Pancreas (tissue), 10 donors: ENCODE results near the gene SLC44A2. TPM values are rescaled to one million over a fixed set of nuclear protein-coding genes. Genes with fewer than 3 reads are reported as not detected.
A peak's percentile ranks its signal among the peaks of the same experiment; 100 is the strongest.

Source experiments
- ATAC-seq, 4 donors: fragments of 200-7000 bp; cut with Tn5 transposase; one replicate each; pipeline versions ENCODE4 v1.8.0 to v1.9.1; 2020; ENCODE audit warnings: mild to moderate bottlenecking in 4 of 4, moderate library complexity in 4 of 4
- DNase-seq, 6 donors: peaks; one replicate each; pipeline ENCODE4 v3.0.0-alpha.2; 2020
- FAIRE-seq: peaks from 2 replicates; lab custom pipeline; 2012; peaks lifted over from hg19 to GRCh38; lab: Jason Lieb, UNC
- H3K27ac ChIP-seq, 4 donors: fragments of 200-600 bp; sonication (generic); 1 replicate in 3 of 4; 2 replicates in 1 of 4; pipeline versions ENCODE4 v1.5.0 to v1.8.0; 2020
- H3K27me3 ChIP-seq, 4 donors: fragments of 200-600 bp; one replicate each; pipeline ENCODE4 v1.8.0; 2021
- H3K36me3 ChIP-seq, 3 donors: fragments of 200-600 bp; sonication (generic) in 1 of 3; one replicate each; pipeline versions ENCODE4 v1.5.0 to v1.8.0; 2020 to 2021
- H3K4me1 ChIP-seq, 3 donors: fragments of 200-600 bp; one replicate each; pipeline ENCODE4 v1.8.0; 2021
- H3K4me3 ChIP-seq, 4 donors: fragments of 200-600 bp; sonication (generic) in 2 of 4; one replicate each; pipeline versions ENCODE4 v1.5.0 to v1.8.0; 2020 to 2021
- H3K9me3 ChIP-seq, 4 donors: fragments of 200-600 bp; one replicate each; pipeline ENCODE4 v1.8.0; 2021
- CTCF ChIP-seq, 4 donors: fragments of 200-600 bp; sonication (generic) in 3 of 4; IDR thresholded peaks; one replicate each; pipeline versions ENCODE4 v1.5.0 to v1.8.0; 2021; ENCODE audit warnings: antibody characterized with exemption in 4 of 4
- WGBS, 2 donors: extraction: QIAGEN DNeasy Blood & Tissue Kit; methylation state at CpG; one replicate each; pipeline ENCODE4 v1.1.7; 2013; 5-methylcytosine and 5-hydroxymethylcytosine counted together
- intact Hi-C, 3 donors: fragments of 100-400 bp; cut with DNase I; formaldehyde crosslinking; loops; one replicate each; pipeline versions ENCODE4 v1.11.1 to v1.14.2; 2022
- polyA plus RNA-seq, 2 donors: library from polyadenylated mRNA; stranded (reverse); fragments of 200-250 nt; gene quantifications; one replicate each; pipeline ENCODE4 v1.2.3, GENCODE V29; 2013
- total RNA-seq, 6 donors: library from RNA; stranded (reverse); fragmentation: NEBNext Ultra II Directional in 4 of 6; extraction: Animal tissue kit (Norgen Biotek cat#: 25700) in 4 of 6; gene quantifications; one replicate each; pipeline versions ENCODE4 v1.2.1 to v1.2.4, GENCODE V29; 2021 to 2023
- donor health status: healthy with polysubstance abuse.
- donor health status: DM: no; HTN: no; CAD: no; lungs with moderate emphysema.
- donor health status: DM: no; HTN: no; CAD: no.
- donor health status: control.
- donor health status: control.
- donor health status: Bipolar disorder and iron deficiency.
- donor health status: DM: yes; HTN: yes; CAD: no.
- donor health status: DM: no; HTN: no; CAD: no.
- donor health status: DM: no; HTN: no; CAD: no.
- donor health status: DM: yes; HTN: yes; CAD: no.

Gene SLC44A2
- total and polyA plus RNA-seq, 8 donors, result 32.7 to 69.0 (median 48.4) TPM

GRCh38 chr19:10583036-10583776 is 42.1 kb upstream of the SLC44A2 start:
- intact Hi-C loops, result loop anchor here in 2 of 3 donors (2.0 to 5.0 kb wide), 2 partner anchors 59 to 64 kb away; no protein-coding TSS in a partner anchor
- Histone ChIP-seq H3K4me3 (no peak overlapping the region), H3K4me1 (no peaks in the 10 kb centered on the region), H3K27ac (no peak overlapping the region), H3K27me3 (no peaks in the 10 kb centered on the region), H3K36me3 (no peaks in the 10 kb centered on the region), H3K9me3 (no peaks in the 10 kb centered on the region)
- no peak for DNase-seq
- TF ChIP-seq CTCF (IDR thresholded peaks at IDR 0.05), result no peak
- ATAC-seq, result no peak
- FAIRE-seq, result no peak
- 78 to 81% methylated on average over 9 of the region's 9 CpGs for WGBS, 2 donors

GRCh38 chr19:10586396-10586795 is 39.0 kb upstream of the SLC44A2 start:
- H3K36me3 ChIP-seq, result no peaks in the 10 kb centered on the region
- H3K4me1 ChIP-seq, result no peaks in the 10 kb centered on the region
- intact Hi-C loops, result no loop called here
- no peaks in the 10 kb centered on the region for H3K27me3 ChIP-seq
- ATAC-seq, result peak; percentile 18 to 48 (median 28)
- no peaks in the 10 kb centered on the region for H3K9me3 ChIP-seq
- peak overlapping the region; percentile 35 to 70 (median 62) for H3K4me3 ChIP-seq
- WGBS, 2 donors, result 19 to 24% methylated on average over 6 of the region's 6 CpGs
- H3K27ac ChIP-seq, result no peak overlapping the region
- DNase-seq, result no peak
- no peak for TF ChIP-seq CTCF (IDR thresholded peaks at IDR 0.05)
- no peak for FAIRE-seq

- intact Hi-C loops, result no loop called here
- H3K27ac ChIP-seq, result peak within 1 kb of the TSS in 2 of 4 donors; percentile 34 to 42
- TF ChIP-seq CTCF (IDR thresholded peaks at IDR 0.05), result no peak
- H3K27me3 ChIP-seq, result no peaks in the 10 kb centered on the region
- ATAC-seq (peak; percentile 86 to 96 (median 92)), DNase-seq (peak; percentile 44 to 86 (median 65)), FAIRE-seq (no peak)
- WGBS, 2 donors, result 11 to 12% methylated on average over 33 to 35 of the region's 35 CpGs
- H3K4me3 ChIP-seq, result peak within 1 kb of the TSS; percentile 35 to 70 (median 62)
- H3K4me1 ChIP-seq, result no peaks in the 10 kb centered on the region
- no peaks in the 10 kb centered on the region for H3K9me3 ChIP-seq
- no peaks in the 10 kb centered on the region for H3K36me3 ChIP-seq
Measured at GRCh38 chr19:10587022-10587838, 38.1 kb upstream of the SLC44A2 start, which contains the start of gene AP1M2. AP1M2 (minus strand) TSS chr19:10587312; CDS start chr19:10587231, 81 bp downstream.

- FAIRE-seq (no peak), ATAC-seq (no peak), DNase-seq (no peak)
- TF ChIP-seq CTCF (IDR thresholded peaks at IDR 0.05), result no peak
- Histone ChIP-seq H3K36me3 (no peaks in the 10 kb centered on the region), H3K4me1 (no peaks in the 10 kb centered on the region), H3K4me3 (no peak overlapping the region), H3K27ac (no peak overlapping the region), H3K9me3 (no peaks in the 10 kb centered on the region), H3K27me3 (no peaks in the 10 kb centered on the region)
- intact Hi-C loops, result no loop called here
- WGBS, 2 donors, result 88 to 90% methylated on average over 2 of the region's 2 CpGs
Measured at GRCh38 chr19:10587839-10588150, 37.6 kb upstream of the SLC44A2 start.
